ENCODE results near the gene DLX3. TPM values are rescaled to one million over a fixed set of nuclear protein-coding genes. Genes with fewer than 3 reads are reported as not detected.

The DLX3 gene
- total RNA-seq, 3 donors from 2014 or later, result 0.44 to 0.98 TPM; not detected in 1

DNA sequence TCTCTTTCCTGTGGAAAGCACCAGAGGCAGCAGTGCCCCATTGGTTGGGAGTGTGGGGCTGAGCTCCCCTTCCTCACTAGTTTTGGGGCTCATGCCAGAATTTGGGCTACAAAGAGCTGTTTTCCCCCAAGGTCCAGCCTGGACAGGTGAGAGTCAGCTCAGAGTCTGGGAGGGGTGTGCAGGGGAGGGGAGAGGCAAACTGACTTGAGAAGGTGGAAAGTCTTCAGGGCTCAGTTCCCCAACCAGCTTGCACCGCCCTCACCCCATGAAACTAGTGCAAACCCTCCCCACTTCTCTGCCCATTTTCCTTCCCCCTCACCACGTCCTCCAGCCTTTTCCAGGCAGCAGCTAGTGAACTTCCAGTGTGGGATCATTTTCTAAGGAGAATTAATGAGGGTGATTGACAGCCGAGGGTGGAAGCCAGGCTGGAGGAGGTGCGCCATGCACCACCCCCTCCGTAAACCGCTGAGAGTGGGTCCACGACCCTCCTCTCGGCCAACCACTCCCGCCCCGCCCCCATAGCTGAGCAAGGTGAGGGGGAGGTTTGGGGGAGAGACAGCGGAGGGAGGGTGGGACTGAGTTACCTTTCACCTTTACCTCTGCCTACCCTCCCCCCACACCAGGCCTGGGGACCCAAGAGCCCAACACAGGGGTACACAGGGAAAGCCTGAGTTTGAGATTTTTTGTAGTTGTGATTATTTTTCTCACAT is 32.3 kb downstream of the DLX3 start:
- Histone ChIP-seq H3K4me3 (no peak overlapping the region), H3K27ac (no peak overlapping the region), H3K9me3 (no peaks in the 10 kb centered on the region), H3K27me3 (peaks cover 14 to 67% of the 10 kb centered on the region in 2 donors), H3K36me3 (no peaks in the 10 kb centered on the region), H3K4me1 (peaks cover 0 to 7% of the 10 kb centered on the region in 2 donors)
- intact Hi-C loops (cut with DNase I; ENCODE audit: low total_unique reads), result no loop called here
- TF ChIP-seq POLR2AphosphoS5 (IDR thresholded peaks at IDR 0.05) (no peak), POLR2A (IDR thresholded peaks at IDR 0.05) (no peak)
- TF ChIP-seq, protein P1, sequence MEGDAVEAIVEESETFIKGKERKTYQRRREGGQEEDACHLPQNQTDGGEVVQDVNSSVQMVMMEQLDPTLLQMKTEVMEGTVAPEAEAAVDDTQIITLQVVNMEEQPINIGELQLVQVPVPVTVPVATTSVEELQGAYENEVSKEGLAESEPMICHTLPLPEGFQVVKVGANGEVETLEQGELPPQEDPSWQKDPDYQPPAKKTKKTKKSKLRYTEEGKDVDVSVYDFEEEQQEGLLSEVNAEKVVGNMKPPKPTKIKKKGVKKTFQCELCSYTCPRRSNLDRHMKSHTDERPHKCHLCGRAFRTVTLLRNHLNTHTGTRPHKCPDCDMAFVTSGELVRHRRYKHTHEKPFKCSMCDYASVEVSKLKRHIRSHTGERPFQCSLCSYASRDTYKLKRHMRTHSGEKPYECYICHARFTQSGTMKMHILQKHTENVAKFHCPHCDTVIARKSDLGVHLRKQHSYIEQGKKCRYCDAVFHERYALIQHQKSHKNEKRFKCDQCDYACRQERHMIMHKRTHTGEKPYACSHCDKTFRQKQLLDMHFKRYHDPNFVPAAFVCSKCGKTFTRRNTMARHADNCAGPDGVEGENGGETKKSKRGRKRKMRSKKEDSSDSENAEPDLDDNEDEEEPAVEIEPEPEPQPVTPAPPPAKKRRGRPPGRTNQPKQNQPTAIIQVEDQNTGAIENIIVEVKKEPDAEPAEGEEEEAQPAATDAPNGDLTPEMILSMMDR (IDR thresholded peaks at IDR 0.05), result no peak
- DNase-seq (ENCODE audit: low spot score in 2 of 2), result no peak

GRCh38 chr17:49959183-49959935 is 35.7 kb downstream of the DLX3 start:
- no peak overlapping the region for H3K27ac ChIP-seq
- TF ChIP-seq POLR2A (IDR thresholded peaks at IDR 0.05), result no peak

DNA sequence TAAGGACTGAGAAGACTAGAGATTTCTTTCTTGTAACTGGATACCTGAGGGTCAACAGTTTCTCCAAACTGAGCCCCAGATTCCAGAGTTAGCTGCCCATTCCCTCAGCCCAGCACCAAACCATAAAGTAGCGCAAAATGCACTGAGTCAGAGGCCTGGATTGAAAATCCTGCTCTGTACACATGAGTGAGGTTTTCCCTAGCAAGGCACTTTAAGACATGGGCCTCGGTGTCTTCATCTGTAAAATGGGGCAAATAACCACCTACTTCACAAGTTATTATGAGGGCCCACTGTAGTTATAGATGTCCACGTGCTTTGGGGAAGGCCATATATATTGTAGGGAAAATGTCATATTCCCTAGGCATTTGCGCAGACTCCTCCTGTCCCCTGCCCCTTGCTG is 36.3 kb downstream of the DLX3 start:
- H3K27ac ChIP-seq, result no peak overlapping the region
- intact Hi-C loops (cut with DNase I; ENCODE audit: low total_unique reads), result no loop called here
- H3K4me1 ChIP-seq, result no peaks in the 10 kb centered on the region
- H3K4me3 ChIP-seq, result no peak overlapping the region
- peaks cover 0 to 31% of the 10 kb centered on the region in 2 donors for H3K27me3 ChIP-seq
- no peak for DNase-seq (ENCODE audit: low spot score in 2 of 2)
- no peaks in the 10 kb centered on the region for H3K9me3 ChIP-seq
- no peaks in the 10 kb centered on the region for H3K36me3 ChIP-seq
- TF ChIP-seq POLR2AphosphoS5 (IDR thresholded peaks at IDR 0.05) (no peak), POLR2A (IDR thresholded peaks at IDR 0.05) (no peak)
- TF ChIP-seq, protein P1 (IDR thresholded peaks at IDR 0.05), result no peak

More at GRCh38 chr17:49959183-49959935, 35.7 kb downstream of the DLX3 start:
- Histone ChIP-seq H3K9me3 (no peaks in the 10 kb centered on the region), H3K36me3 (no peaks in the 10 kb centered on the region), H3K4me1 (peaks cover 0 to 5% of the 10 kb centered on the region in 2 donors), H3K27me3 (peaks cover 4 to 37% of the 10 kb centered on the region in 2 donors), H3K4me3 (no peak overlapping the region)
- no peak for DNase-seq (ENCODE audit: low spot score in 2 of 2)
- intact Hi-C loops (cut with DNase I; ENCODE audit: low total_unique reads), result no loop called here

DNA sequence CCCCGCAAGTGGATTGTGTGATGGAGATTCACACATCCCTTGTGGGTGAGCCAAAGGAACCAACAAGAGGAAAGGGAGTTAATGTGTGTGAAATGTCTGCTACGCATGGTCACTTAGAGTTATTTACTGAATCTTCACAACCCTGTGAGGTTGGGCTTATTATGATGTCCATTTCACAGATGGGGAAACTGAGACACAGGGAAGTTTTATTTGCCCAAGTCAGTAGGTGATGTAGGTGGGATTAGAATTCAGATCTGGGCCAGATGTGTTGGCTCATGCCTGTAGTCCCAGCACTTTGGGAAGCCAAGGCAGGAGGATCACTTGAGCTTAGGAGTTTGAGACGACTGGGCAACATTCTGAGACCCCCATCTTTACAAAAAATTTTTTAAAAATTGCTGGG is 37.7 kb downstream of the DLX3 start:
- Histone ChIP-seq H3K27me3 (peaks cover 0 to 17% of the 10 kb centered on the region in 2 donors), H3K4me1 (no peaks in the 10 kb centered on the region), H3K27ac (no peak overlapping the region), H3K36me3 (no peaks in the 10 kb centered on the region), H3K4me3 (no peak overlapping the region), H3K9me3 (no peaks in the 10 kb centered on the region)
- no peak for TF ChIP-seq POLR2A (IDR thresholded peaks at IDR 0.05)
- TF ChIP-seq POLR2AphosphoS5 (IDR thresholded peaks at IDR 0.05), result no peak
- TF ChIP-seq, protein P1 (IDR thresholded peaks at IDR 0.05), result no peak
- intact Hi-C loops (cut with DNase I; ENCODE audit: low total_unique reads), result no loop called here
- no peak for DNase-seq (ENCODE audit: low spot score in 2 of 2)

- Histone ChIP-seq H3K27me3 (peaks cover 0 to 13% of the 10 kb centered on the region in 2 donors), H3K36me3 (no peaks in the 10 kb centered on the region), H3K27ac (no peak overlapping the region), H3K4me1 (no peaks in the 10 kb centered on the region), H3K9me3 (no peaks in the 10 kb centered on the region), H3K4me3 (no peak overlapping the region)
- DNase-seq (ENCODE audit: low spot score in 2 of 2), result no peak
- TF ChIP-seq, protein P1 (IDR thresholded peaks at IDR 0.05), result no peak
- TF ChIP-seq POLR2A (IDR thresholded peaks at IDR 0.05), result no peak
- TF ChIP-seq POLR2AphosphoS5 (IDR thresholded peaks at IDR 0.05), result no peak
- intact Hi-C loops (cut with DNase I; ENCODE audit: low total_unique reads), result no loop called here
Observed at GRCh38 chr17:49956780-49957179, 38.2 kb downstream of the DLX3 start.

Data from breast epithelium (tissue), 4 donors.